ENCODE data around the gene DHX34.

DNA sequence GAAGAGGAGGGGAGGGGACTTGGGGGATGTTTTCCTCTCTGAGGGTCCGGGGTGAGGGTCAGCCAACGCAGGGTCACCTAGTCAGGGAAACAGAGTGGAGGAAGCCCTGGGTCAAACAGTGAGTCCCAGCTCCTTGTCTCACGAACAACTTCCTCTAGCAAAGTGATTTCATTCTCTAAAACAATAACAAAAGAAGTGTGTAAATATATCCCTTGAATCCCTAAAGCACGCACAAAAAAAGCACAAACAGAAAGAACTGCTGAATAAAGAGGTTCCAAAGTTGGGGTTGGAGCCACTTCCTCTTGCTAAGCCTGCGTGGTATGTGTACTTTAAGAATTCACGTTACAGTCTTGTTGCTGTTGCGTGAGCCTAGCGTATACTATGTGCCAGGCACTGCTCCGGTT lies 18.6 kb upstream of the DHX34 start:
- TF ChIP-seq EZH2phosphoT487 (IDR thresholded peaks at IDR 0.05; ENCODE audit: insufficient read depth, low read depth) (no peak), EZH2 (IDR thresholded peaks at IDR 0.05; ENCODE audit: insufficient read depth, poor library complexity, severe bottlenecking) (no peak)
